ENCODE results near the gene KRCC1.

DNA sequence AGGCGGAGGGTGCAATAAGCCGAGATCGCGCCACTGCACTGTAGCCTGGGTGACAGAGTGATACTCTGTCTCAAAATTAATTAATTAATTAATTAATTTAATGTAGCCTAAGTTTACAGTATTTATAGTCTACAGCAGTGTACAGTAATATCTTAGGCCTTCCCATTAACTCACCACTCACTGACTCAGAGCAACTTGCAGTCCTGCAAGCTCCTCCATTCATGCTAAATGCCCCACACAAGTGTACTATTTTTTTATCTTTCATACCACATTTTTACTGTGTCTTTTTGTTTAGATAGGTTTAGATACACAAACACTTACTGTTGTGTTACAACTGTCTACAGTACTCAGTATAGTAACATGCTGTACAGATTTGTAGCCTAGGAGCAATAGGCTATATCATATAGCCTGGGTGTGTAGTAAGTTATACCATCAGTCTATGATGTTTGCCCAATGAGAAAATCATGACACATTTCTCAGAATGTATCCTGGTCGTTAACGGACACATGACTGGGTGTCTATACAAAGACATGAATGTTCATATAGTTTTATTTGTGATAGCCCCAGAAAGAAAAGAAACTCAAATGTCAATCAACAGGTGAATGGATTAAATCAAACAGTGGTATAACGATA, 23.4 kb downstream of the KRCC1 start:
- TF ChIP-seq, protein P1, sequence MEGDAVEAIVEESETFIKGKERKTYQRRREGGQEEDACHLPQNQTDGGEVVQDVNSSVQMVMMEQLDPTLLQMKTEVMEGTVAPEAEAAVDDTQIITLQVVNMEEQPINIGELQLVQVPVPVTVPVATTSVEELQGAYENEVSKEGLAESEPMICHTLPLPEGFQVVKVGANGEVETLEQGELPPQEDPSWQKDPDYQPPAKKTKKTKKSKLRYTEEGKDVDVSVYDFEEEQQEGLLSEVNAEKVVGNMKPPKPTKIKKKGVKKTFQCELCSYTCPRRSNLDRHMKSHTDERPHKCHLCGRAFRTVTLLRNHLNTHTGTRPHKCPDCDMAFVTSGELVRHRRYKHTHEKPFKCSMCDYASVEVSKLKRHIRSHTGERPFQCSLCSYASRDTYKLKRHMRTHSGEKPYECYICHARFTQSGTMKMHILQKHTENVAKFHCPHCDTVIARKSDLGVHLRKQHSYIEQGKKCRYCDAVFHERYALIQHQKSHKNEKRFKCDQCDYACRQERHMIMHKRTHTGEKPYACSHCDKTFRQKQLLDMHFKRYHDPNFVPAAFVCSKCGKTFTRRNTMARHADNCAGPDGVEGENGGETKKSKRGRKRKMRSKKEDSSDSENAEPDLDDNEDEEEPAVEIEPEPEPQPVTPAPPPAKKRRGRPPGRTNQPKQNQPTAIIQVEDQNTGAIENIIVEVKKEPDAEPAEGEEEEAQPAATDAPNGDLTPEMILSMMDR (IDR thresholded peaks at IDR 0.05) = no peak
- no peak for TF ChIP-seq POLR2A (IDR thresholded peaks at IDR 0.05)

Data from heart left ventricle (tissue), 13 donors.